DLD1 (cell line): ENCODE measurements around the gene EVA1B.

Source experiments
- in situ Hi-C: cut with HindIII; loops from 2 replicates; pipeline ENCODE4 v1.10.0; 2017; ENCODE audit warnings: low sequenced_read_pairs

The EVA1B gene

DNA sequence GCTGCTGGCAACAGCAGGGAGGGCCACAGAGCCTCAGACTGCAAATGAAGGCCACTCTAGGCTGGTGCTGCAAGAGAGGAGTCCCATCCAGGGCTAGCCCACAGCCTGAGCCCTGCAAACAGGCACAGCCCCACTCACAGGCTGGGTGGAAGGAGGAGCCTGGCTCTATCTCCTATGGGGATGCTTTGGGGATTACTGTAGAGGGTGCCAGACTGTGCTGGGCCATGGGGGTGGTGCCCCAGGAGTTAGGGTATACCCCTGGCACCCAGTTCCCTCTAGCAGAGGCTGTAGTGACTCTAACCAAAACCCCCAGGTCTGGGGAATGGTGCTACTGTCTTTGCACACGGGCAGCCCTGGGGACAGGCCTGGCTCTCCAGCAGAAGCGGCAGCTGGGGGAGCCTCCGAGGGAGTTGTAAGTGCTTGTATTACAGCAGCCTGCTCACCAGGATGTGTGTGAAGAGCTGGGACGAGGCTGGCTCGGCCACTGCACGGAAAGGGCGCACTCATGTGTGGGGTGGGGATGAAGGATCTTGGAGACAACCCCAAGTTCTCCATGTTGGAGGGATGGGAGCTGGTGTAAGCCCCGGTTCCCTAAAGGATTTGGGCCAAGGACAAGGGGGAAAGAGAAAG is 23.4 kb upstream of the EVA1B start:
- in situ Hi-C loops: no loop called here

DNA sequence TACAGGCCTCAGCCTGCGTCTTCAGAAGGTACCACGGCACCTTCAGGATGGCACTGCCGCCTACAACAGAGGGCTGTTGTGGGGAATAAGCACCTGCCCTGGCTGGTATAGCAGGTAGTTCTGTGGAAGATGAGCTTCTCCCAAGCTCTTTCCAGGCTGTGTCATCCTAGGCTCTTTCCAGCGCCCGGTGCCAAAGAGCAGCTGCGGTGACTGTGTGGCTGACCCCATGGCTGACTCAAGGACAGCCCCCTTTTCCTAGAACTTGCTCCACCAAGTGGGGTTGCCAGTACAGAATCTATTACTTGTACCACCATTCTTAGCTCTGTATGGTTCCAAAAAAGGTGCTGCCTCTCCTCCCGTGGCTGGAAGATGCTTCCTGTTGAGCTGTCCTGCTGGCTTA is 21.9 kb upstream of the EVA1B start:
- in situ Hi-C loops: no loop called here

DNA sequence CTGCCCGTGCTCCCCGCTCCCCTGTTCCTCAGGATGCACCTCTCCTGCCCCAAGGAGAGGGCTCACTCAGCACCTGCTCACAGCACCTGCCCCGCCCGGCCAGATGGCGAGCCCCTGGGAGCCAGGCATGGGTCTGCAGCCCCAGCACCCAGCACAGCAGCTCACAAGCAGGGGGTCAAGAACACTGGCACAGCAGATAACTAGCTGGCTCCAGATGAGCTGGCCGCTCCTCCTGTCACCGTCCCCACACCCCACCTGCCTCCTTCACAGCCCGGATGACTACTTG is 20.9 kb upstream of the EVA1B start:
- in situ Hi-C loops: no loop called here

DNA sequence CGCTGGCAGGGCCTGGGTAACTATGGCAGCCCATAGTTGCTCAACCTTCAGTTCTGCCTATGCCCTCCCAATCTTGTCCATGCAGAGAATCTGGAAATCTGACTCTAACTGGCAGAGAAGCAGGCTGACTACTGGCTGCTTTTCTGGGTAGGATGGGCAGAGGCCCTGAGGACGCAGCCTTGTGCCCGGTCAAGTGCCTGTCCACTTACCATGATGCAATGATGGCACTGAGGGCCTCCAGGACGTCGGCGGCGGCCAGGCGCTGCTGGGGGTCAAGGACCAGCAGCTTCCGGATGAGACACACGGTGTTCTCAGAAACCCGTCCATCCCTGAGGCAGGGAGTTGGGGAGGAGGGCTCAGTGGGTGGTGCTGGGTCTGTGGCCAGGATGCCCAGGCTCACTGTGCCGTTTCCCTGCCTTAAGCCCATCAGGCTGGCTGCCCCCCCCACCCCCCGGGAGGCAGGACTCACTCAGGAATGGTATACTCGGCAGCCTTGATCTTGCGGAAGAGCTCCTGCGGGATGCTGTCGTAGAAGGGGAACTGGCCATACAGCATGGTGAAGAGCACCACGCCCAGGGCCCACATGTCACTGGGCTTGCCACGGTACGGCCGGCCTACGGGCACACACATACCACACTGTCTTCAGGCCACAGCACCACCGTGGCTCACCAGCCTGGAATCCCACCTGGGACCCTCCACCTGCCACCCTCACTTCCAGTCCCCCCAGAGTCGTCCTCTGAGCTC is 20.4 kb upstream of the EVA1B start:
- in situ Hi-C loops: no loop called here

DNA sequence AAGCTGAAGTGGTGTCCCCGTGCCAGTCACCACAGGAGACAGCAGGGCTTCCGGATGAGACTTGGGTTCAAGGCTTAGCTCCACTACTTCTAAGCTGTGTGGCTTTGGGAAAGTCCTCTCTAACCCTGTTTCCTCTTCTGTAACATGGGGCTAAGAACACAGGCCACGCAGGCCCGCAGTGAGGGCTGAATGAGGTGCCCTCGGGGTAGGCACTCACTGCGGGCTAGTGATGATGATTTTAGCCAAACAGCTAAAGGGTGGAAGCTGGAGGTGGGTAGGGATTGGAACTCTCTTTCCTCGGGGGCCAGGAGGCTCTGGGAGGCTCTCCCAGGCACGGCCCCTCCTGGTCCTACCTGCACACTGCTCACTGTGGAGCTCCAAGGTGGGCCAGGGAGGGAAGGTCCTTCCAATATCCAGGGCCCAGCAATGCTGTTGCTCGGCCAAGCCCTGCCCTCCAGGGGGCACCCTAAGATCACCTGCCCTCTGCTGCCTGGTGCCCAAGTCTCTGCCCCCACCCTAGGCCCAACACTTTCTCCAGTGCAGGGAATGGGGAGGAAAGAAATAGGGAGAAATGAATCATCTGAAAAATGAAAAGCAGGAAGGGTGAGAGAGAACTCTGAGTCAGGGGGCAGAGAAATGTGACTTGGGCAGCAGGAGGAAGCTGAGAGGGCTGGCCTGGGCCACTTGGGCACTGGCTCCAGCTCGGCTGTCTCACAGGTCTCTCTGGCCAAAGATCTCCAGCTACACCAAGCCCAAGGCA is 19.2 kb upstream of the EVA1B start:
- in situ Hi-C loops: no loop called here

DNA sequence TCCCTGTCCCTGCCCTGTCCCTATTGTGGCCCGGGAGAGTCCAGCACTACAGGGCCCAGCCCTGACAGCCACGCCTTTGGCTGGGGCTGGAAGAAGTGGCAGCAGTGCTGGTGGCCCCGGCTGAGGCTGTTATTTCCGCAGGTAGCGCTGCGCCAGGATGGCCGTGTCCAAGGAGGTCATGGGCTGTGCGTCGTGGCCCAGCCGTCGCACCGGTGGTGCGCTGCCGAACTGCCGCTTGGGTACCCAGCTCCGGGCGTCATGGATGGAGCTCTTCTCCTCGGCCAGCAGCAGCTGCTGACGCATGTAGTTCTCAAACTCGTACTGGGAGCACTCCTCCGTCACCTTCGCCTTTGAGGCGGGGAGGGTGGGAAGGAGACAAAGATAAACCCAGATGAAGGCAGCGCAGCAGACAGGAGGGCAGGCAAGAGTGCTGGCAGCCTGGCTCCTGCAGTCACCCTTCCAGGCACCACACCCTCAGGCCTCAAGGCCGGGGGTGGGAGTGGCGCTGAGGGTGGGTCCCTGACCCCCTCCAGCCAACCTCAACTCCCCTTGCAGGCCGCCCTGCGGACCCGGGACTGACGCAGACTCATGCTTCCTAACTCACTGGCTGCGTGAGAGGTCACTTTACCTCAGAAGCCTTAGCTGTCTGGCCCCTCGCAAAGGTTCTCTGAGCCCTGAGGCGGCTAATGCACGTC is 18.3 kb upstream of the EVA1B start:
- in situ Hi-C loops: no loop called here

DNA sequence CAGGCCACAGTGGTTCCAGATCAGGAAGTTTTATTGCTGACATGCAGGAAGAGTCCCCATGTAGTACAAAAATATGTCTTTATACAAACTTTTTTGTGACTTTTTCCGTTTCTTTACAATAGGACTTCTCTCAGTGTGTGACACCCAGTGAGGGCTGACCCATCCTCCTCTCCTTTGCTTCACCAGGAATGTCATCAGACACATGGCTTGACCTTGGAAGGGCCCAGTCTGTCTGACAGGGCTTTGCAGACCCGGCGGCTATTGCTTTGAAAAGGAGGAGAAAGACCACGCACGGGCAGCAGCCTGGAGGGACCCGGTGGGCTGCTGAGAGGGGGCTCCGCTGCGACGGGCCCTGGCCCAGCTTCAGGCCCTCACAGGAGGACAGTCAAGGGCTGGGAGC is 16.2 kb upstream of the EVA1B start:
- in situ Hi-C loops: no loop called here

DNA sequence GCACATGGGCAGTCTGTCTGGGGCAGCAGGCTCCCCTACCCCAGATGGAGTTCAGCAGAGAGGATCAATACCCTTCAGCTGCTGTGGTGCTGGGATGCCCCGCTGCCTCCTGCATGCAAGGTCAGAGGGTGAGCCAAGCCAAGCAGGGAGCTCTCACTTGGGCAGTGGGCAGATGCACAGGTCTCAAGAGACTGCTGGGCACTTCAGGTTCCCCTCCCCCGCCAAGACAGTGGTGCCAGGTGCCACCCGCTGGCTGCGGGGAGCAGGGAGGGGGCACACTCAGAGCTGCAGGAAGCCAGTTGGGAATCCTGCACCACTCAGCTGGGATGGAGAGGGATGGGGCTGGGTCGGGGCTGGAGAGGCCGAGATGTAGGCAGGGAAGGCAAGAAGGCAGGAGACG is 15.8 kb upstream of the EVA1B start:
- in situ Hi-C loops: no loop called here

DNA sequence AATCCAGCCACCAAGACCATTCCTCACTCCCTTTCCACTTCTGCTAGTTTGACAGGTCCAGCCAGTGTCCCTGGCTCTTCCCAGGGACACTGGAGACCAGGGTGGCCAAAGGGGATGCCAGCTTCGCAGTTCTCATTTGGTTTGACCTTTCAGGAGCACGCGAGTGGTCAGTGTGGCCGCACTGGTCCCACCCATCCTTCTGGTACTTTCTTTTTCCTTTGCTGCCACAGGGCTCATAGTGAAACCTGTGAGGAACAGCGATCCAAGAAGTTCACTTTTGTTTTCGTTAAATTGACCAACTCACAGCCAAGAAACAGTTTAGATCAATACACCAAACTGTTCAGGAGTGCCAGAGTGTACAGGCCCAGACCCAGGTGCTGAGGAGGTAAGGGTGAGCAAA is 14.4 kb upstream of the EVA1B start:
- in situ Hi-C loops: no loop called here

DNA sequence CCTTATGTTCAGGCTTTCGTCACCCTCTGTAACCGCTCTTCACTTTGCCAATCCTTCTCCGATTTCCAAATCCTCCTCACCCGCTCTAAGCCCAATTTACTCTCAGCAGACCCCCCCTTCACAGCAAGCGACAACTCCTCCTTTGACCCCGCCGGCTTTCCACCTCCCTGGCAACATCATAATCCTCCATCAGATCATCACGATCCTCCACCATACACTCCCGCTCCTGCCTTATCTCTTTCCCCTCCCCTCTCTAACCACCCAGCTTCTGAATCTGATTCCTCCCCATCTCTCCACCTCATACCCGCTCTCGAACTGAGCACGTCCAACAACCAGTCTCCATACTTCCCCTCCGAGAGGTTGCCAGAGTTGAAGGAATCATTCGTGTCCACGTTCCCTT is 7.5 kb upstream of the EVA1B start:
- in situ Hi-C loops: no loop called here

DNA sequence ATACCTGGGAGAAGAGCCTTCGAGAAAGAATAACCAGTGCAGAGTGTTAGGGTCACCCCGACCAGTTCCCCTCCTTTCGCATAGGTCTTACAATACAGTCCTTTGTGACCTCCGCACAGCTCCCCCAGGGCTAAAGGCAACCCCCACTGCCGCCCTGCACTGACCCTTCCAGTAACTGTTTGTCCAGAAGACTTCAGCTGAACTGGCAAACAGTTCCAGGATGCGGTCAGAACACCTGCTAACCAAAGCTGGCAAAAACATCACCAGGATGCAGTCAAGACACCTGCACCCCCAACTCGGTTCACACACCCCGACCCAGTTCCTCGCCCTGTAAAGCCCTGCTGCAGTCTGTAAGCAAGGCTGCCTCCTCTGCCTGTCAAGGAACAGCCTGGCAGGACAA is 6.4 kb upstream of the EVA1B start:
- in situ Hi-C loops: no loop called here

DNA sequence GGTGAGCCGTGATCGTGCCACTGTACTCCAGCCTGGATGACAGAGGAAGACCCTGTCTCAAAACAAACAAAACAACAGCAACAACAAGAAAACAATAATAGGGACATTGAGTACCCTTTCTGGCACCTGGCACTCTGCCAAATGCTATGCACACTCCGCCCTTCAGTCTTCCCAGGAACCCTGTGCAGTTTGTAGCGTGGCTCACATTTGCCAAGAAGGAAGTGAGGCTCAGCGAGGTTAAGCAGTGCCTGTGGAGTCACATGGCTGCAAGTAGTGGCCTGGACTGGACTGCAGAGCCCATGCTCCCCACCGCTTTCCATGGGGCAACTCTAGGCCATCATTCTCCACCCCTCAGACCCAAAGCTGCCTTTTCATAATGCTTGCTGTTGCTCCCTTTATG is 5.3 kb upstream of the EVA1B start:
- in situ Hi-C loops: no loop called here

DNA sequence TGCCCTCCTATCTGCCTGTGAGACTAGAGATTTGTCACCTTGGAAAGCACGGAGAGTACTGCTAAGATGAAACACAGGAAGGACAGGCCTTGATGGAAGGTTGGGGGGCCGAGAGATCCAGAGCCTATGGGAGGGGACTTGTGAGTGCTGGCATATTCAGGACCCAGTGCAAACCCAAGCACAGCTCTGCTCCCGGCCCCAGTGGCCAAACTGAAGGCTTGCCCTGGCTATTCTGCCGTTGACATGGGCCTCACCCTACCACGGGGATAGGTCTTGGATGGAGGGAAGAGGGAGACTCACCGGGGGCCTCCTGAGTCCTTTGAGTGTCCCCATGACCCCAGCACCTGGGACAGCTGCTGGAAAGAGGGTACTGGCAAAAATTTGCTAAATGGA is 4.6 kb upstream of the EVA1B start:
- in situ Hi-C loops: no loop called here

DNA sequence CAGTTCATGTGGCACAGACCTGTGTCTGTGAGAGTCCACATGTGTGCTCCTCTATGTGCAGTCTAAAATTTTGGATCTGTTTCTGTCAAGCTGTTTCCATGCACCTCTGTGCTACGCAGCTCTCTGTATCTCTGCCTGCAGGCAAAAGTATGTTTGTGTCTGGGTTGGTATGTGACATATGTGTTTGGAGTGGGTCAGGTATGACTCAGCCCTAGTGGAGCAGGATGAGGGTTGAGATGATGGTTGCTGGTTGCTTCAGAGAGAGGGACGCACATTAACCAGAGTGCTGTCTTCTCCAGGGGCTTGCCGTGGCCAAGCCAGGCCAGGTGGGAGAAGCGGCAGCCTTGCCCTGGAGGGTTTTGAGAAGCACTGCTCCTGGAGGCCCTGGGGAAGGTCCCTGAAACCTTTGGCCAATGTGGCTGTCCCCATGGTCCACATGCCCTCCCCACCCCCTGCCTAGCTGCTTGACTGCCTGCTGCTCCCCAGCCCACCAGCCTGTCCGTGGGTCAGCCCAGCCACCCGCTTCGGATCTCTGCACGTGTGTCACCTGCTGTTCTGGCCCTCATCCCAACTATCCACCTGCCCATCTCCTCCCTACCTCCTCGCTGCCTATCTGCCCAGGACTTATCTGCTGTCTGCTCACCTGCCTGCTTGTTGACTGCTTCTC is 4.1 kb upstream of the EVA1B start:
- in situ Hi-C loops: no loop called here

DNA sequence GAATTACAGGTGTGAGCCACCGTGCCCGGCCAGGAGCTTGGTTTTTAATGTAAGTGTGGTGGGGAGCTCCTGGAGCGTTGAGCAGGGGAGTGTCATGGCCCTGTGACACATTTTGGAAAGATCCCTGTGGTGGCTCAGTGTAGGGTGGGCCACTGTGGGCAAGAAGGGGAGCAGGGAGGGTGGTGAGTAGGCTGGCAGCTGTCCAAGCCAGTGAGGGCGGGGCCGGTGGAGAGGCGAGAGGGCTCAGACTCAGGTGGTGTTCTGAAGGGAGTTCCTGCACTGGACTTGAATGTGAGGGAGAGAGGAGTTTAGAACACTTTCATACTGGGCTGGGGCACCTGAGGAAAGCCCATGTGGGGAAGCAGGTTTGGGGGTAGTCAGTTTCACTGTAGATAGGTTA is 3.1 kb upstream of the EVA1B start:
- in situ Hi-C loops: no loop called here

DNA sequence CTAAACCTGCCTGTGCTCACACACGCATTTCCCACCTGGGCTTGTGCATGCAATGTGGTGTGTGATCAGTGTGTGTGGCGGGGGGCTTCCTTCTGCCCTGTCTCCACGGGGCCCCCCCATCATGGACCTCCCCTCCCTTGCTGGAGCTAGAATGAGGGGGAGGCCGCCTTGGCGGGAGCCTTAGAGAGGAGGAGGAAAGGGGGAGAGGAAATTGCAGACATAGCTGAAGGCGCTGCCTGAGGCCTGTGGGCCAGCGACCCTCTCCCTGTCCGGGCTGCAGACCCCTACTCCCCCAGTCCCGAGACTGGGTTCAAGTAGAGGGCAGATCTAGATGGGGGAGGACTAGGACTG is 883 bp upstream of the EVA1B start:
- in situ Hi-C loops: no loop called here

DNA sequence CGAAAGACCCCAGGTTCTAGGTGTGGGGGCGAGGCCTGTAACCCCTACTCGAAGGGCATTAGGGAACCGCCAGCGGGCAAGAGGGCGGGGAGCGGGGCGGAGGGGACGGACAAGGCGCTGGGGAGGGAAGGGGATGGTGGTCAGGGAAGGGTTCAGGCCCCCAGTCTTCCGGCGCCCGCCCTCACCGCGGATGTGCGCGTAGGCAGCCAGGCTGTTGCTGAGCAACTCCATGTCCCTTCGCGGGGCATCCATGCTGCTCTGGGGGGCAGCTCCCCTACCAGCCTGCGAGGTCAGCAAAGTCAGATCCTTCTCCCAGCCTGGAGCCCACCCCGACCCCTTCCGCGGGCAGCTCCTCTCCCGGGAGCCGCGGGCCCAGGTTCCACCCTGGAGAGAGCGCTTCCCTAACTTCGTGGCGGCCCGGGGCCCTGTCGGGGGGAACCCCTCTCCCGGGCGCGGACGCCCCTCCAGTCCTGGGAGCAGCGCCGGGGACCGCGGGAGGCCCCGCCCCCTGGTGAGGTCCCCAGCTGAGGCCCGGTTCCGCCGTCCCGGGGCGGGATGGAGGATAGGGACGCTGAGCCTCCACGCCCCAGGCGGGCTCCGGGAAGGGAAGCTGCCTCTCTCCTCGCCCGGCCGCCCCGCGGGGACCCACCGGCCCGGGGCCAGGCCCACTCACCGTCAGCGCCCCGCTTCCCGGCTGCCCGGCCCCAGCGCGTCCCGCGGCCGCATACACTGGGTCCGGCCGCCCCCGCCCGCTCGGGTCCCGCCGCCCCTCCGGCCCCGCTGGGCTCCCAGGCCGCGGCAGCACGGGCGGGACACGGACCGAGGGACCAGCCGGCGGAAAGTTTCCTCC is 434 bp downstream of the EVA1B start:
- in situ Hi-C loops: no loop called here

DNA sequence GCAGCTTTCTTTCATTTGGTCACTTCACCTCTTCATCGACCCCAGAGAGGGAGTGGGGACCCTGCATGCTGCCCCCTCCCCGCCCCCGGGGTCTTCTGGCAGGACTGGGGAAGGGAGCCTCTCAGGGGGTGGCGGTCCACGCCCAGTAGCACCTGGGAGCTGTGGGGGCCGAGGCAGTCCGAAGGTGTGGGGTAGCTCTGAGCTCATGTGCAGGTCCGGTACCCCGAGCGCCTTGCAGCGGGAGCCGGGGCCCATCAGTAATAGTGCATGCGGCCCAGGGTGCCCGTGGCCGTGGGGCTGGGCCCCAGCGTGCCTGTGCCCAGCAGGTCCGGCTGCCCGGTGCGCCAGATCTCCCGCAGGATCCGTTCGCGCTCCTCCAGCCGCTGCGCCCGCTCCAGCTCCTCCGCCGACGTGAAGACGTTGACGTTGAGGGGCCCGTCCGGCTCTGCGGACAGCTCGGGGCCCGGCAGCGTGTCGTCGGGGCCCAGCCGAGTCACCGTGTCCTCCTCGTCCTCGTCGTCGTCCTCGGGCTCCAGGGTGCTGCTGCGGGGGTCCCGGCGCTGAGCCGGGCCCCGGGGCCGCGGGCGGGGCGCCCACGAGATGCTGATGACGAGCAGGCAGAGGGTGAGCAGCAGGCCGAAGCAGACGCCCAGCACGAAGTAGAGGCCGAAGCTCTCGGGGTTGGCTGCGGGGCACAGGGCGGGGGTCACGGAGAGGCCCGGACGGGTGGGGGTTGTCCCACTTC is 1.2 kb downstream of the EVA1B start:
- in situ Hi-C loops: no loop called here

DNA sequence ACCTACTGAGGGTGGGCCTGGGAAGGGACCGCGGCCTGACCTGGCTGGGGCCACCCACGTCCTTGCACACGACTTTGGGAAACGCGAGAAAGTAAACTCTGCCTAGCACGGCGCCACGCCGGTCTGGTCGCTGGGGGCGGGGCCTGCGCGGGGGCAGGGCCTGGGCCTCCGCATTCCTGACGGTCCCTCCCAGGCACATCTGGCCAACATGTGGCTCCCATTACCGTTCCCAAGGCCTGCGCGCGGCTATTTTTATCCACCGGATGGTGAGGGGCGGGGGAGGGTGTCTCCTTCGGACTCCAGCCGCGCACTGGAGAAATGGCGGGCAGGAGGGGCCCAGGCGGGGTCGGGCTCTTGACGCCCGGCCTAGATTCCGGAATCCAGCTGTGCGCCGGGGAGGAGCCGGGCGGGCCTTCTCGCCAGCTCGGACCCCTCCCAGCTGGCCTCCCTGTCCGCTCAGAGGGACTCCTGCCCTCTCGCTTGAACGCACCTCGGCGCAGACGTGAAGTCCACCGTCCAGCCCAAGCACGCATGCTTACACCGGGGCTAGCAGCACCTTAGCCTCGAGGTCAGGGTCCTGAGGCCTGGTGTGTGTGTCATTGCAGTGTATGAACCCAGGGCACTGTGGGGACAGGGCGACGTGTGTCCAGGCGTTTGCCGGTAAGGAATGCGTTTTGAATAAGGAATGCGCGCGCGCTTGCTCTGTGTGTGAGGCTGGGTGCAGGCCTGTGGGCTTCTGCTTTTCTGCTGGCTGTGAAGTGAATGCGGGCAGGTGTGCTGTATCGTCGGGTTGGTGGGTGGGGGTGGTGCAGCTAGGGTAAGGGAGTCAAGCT is 2.1 kb downstream of the EVA1B start:
- in situ Hi-C loops: no loop called here
